Measurements from ENCODE around the gene CDH26. TPM values are rescaled to one million over a fixed set of nuclear protein-coding genes. Genes with fewer than 3 reads are reported as not detected.

CDH26 gene
- polyA plus RNA-seq, 1 donor (not counting 4 experiments of a cell fraction or from before 2014, with no cell fraction given) = 1.1 TPM

- Histone ChIP-seq H3K79me2 (ENCODE audit: control insufficient read depth, insufficient read depth, low read length) (no peaks in the 10 kb centered on the region), H3K9ac (ENCODE audit: control insufficient read depth, extremely low read depth, insufficient read depth, low read length) (no peak overlapping the region), H3K4me3 (ENCODE audit: control insufficient read depth in 2 of 3, extremely low read depth in 1 of 3, insufficient read depth in 2 of 3, low read depth in 1 of 3, low read length in 3 of 3) (no peak overlapping the region), H3K36me3 (ENCODE audit: control insufficient read depth in 2 of 2, extremely low read depth in 1 of 2, insufficient read depth in 2 of 2, low read length in 2 of 2) (no peaks in the 10 kb centered on the region), H4K20me1 (ENCODE audit: control insufficient read depth, extremely low read depth, insufficient read depth, low read length) (no peaks in the 10 kb centered on the region), H3K4me2 (ENCODE audit: control insufficient read depth, extremely low read depth, insufficient read depth, low read depth, low read length) (no peak overlapping the region), H2AFZ (ENCODE audit: control insufficient read depth, low read length) (no peak overlapping the region), H3K27me3 (ENCODE audit: control insufficient read depth, extremely low read depth, insufficient read depth, low read length) (no peaks in the 10 kb centered on the region), H3K4me1 (ENCODE audit: control insufficient read depth, extremely low read depth, insufficient read depth, low read length) (peaks cover 23% of the 10 kb centered on the region), H3K9me1 (ENCODE audit: control insufficient read depth, extremely low read depth, insufficient read depth, low read length) (no peaks in the 10 kb centered on the region), H3K9me3 (ENCODE audit: control insufficient read depth, low read depth, low read length) (no peaks in the 10 kb centered on the region), H3K27ac (ENCODE audit: control insufficient read depth, insufficient read depth, low read length) (no peak overlapping the region)
- FAIRE-seq = no peak
- dilution Hi-C loops (cut with MboI; ENCODE audit: extremely low pct_ligation_motif_present, low sequenced_read_pairs) = no loop called here
- TF ChIP-seq CTCF (optimal IDR thresholded peaks at IDR 0.05 in 1 of 3, IDR thresholded peaks at IDR 0.05 in 1 of 3, conservative IDR thresholded peaks at IDR 0.05 in 1 of 3; ENCODE audit: extremely low read depth in 1 of 3, insufficient read depth in 2 of 3, low read length in 3 of 3) (peak in 2 of 3 experiments; percentile 14 to 41), EZH2 (IDR thresholded peaks at IDR 0.05; ENCODE audit: low read length) (no peak)
- DNase-seq (ENCODE audit: low read depth, low spot score) = no peak
Measured at GRCh38 chr20:60036746-60037499, 78.7 kb downstream of the CDH26 start.

- dilution Hi-C loops (cut with MboI; ENCODE audit: extremely low pct_ligation_motif_present, low sequenced_read_pairs) = no loop called here
- no peaks in the 10 kb centered on the region for H3K9me1 ChIP-seq (ENCODE audit: control insufficient read depth, extremely low read depth, insufficient read depth, low read length)
- no peak for TF ChIP-seq CTCF (optimal IDR thresholded peaks at IDR 0.05 in 1 of 3, IDR thresholded peaks at IDR 0.05 in 1 of 3, conservative IDR thresholded peaks at IDR 0.05 in 1 of 3; ENCODE audit: extremely low read depth in 1 of 3, insufficient read depth in 2 of 3, low read length in 3 of 3)
- no peak for TF ChIP-seq EZH2 (IDR thresholded peaks at IDR 0.05; ENCODE audit: low read length)
Measured at GRCh38 chr20:60038400-60039008, 80.3 kb downstream of the CDH26 start.

More at GRCh38 chr20:60038400-60039008, 80.3 kb downstream of the CDH26 start:
- H2AFZ ChIP-seq (ENCODE audit: control insufficient read depth, low read length) = no peak overlapping the region
- no peak for DNase-seq (ENCODE audit: low read depth, low spot score)
- H3K36me3 ChIP-seq (ENCODE audit: control insufficient read depth in 2 of 2, extremely low read depth in 1 of 2, insufficient read depth in 2 of 2, low read length in 2 of 2) = no peaks in the 10 kb centered on the region
- no peak overlapping the region for H3K4me2 ChIP-seq (ENCODE audit: control insufficient read depth, extremely low read depth, insufficient read depth, low read depth, low read length)
- H3K79me2 ChIP-seq (ENCODE audit: control insufficient read depth, insufficient read depth, low read length) = no peaks in the 10 kb centered on the region
- no peaks in the 10 kb centered on the region for H4K20me1 ChIP-seq (ENCODE audit: control insufficient read depth, extremely low read depth, insufficient read depth, low read length)
- no peak overlapping the region for H3K9ac ChIP-seq (ENCODE audit: control insufficient read depth, extremely low read depth, insufficient read depth, low read length)
- peak; percentile 55 for FAIRE-seq
- no peaks in the 10 kb centered on the region for H3K9me3 ChIP-seq (ENCODE audit: control insufficient read depth, low read depth, low read length)
- peaks cover 29% of the 10 kb centered on the region for H3K4me1 ChIP-seq (ENCODE audit: control insufficient read depth, extremely low read depth, insufficient read depth, low read length)
- H3K27me3 ChIP-seq (ENCODE audit: control insufficient read depth, extremely low read depth, insufficient read depth, low read length) = no peaks in the 10 kb centered on the region
- no peak overlapping the region for H3K27ac ChIP-seq (ENCODE audit: control insufficient read depth, insufficient read depth, low read length)
- no peak overlapping the region for H3K4me3 ChIP-seq (ENCODE audit: control insufficient read depth in 2 of 3, extremely low read depth in 1 of 3, insufficient read depth in 2 of 3, low read depth in 1 of 3, low read length in 3 of 3)

Data from keratinocyte (primary cell).